Stimulated activated CD8-positive, alpha-beta memory T cell treated with anti-CD3 and anti-CD28 coated beads, Interleukin-7, amount 100 ng/mL, for 4 hours (primary cell): Measurements from ENCODE around the gene SORCS3.

Experiments
- DNase-seq, 2 donors: peaks; one replicate each; pipeline ENCODE4 v3.0.0-alpha.2; 2020; ENCODE audit warnings: low read depth in 2 of 2

Gene SORCS3

GRCh38 chr10:105096316-105096715 lies 455.2 kb downstream of the SORCS3 start:
- DNase-seq = no peak

GRCh38 chr10:105102977-105103376 lies 461.9 kb downstream of the SORCS3 start:
- no peak for DNase-seq

DNA sequence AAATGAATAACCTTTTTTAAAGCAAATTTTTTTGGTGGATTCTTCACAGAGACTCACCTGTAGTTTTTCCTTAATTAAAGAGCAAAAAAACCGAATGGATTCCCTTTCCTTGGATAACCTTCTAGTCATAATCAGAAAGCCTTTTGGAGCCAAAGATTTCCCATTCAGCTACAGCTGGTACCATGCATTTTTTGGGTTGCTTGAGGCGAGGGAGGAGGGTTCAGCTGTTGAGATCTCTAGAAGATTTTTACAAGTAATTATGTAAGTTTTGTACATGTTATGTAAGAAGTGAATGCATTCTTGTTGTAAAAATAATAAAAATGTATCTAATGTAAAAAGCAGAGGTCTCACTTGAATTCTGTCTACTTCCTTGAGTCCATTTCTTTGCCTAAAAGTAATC lies 463.2 kb downstream of the SORCS3 start:
- DNase-seq = no peak

DNA sequence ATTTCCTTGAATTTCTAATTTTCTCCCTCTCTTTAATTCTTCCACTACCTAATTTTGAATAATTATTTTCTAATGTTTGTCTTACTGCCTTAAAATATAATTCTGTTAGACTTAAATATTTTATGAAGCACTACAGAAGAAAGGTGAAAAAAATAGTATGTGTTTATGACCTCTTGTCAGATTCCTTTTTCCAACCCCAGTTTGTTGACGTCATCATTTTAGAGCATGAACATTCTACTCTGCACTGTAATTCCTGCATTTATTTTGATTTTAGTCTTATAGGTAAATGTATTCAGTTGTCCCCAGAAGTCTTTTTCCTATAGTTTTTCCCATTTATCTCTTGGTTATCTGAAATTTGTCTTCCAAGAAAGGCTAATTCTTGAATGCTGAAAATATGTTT lies 468.1 kb downstream of the SORCS3 start:
- DNase-seq = no peak

- no peak for DNase-seq
Observed at GRCh38 chr10:105112862-105113261, 471.8 kb downstream of the SORCS3 start.

- no peak for DNase-seq
Observed at GRCh38 chr10:105113666-105114065, 472.6 kb downstream of the SORCS3 start.

DNA sequence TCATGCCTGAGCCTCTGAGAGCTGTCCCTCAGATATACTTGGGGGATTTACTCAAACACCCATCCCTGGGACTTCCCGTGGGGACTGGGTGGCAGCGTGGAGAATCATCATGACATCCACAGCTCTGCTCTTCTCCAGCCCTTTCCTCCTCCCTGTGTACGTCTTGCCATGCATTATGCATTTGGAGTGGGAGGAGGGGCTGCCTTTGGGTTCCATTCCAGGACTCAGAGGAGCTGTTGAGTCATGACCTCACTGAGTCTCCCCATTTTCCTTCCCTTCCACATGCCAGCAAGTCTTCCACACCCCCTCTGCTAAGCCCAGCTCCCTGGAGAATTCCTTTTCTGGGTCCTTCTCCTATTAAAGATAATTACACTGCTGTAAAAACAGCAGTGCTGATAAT lies 480.7 kb downstream of the SORCS3 start:
- DNase-seq = no peak

DNA sequence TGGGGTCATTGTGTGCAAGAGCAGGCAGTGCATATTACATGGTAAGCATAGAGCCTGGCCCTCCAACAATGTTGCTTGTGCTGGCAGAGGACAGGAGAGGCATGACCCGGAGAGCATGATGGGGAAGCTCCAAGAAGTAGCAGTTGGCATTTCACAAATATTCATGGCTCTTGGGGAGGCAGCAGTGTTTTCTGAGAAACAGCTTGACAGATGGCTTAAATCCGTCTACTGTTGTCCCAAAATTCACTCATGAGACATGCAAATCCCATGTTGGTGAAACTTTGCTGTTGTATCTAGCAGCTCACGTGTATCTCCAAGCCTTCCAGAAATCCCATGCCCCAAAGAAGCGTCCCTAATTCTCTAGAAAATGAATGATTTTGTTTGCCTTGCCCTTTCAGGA lies 487.0 kb downstream of the SORCS3 start:
- no peak for DNase-seq

GRCh38 chr10:105138358-105138757 lies 497.3 kb downstream of the SORCS3 start:
- no peak for DNase-seq

- no peak for DNase-seq
Observed at GRCh38 chr10:105139363-105139896, 498.3 kb downstream of the SORCS3 start.

DNA sequence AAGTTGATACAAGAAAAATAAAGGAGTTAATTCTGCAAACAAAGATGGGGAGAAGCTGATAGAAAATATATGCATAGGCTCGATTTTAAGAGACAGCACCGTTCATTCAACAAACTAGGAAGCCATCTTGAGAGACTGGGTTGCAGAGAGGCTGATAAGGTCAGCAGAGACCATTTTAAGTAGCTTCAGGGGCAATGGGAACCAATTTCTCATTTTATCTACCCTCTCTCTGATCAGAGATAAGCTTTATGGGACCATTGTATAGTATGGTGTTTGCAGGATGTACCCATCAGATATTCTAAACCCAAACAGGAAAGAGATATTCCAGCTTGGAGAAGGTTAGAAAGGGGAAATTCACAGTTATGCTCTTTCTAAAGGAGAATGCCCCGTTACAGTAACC lies 499.5 kb downstream of the SORCS3 start:
- DNase-seq = no peak

GRCh38 chr10:105145711-105146110 lies 504.6 kb downstream of the SORCS3 start:
- DNase-seq = no peak

GRCh38 chr10:105146436-105146835 lies 505.3 kb downstream of the SORCS3 start:
- no peak for DNase-seq

GRCh38 chr10:105148456-105148855 lies 507.4 kb downstream of the SORCS3 start:
- DNase-seq = no peak

DNA sequence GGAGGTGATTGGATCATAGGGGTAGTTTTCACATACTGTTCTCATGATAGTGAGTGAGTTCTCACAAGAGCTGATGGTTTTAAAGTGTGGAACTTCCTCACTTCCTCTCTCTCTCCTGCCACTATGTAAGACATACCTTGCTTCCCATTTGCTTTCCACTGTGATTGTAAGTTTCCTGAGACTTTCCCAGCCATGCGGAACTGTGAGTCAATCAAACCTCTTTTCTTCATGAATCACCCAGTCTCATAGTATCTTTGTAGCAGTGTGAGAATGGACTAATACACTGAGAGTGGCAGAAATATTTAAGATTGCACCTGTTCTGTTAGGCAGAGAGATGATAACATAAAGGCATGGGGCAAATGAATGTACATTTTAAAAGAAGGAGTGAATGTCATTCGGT lies 507.8 kb downstream of the SORCS3 start:
- DNase-seq = no peak

DNA sequence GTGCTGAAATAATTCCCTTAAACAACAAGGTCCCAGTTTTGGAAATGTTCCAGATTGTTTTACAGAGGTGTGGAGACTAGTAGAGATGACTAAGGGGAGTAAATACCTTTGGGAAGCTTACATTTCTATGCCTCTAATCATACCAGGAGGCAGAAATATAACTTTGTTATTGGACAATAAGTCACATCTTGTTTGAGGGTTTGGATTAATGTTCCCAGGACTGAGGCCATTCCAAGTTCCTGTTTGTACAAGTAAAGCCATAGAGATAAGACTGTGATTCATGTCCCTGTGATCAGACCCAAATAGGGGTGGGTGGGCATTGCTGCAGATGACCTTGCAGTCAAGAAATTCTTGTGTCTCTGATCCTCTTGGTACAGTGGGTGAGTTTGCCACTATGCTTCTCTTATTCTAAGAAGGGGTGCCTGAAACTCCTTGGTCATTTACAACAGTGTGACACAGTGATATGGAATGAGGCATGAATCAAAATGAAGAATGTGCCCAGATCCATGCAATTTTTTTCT lies 508.3 kb downstream of the SORCS3 start:
- no peak for DNase-seq

- no peak for DNase-seq
Observed at GRCh38 chr10:105150259-105150880, 509.3 kb downstream of the SORCS3 start.

- no peak for DNase-seq
Observed at GRCh38 chr10:105154736-105155135, 513.6 kb downstream of the SORCS3 start.

- no peak for DNase-seq
Observed at GRCh38 chr10:105159268-105159667, 518.2 kb downstream of the SORCS3 start.

GRCh38 chr10:105161149-105161548 lies 520.1 kb downstream of the SORCS3 start:
- DNase-seq = no peak

GRCh38 chr10:105161767-105162166 lies 520.7 kb downstream of the SORCS3 start:
- DNase-seq = no peak

DNA sequence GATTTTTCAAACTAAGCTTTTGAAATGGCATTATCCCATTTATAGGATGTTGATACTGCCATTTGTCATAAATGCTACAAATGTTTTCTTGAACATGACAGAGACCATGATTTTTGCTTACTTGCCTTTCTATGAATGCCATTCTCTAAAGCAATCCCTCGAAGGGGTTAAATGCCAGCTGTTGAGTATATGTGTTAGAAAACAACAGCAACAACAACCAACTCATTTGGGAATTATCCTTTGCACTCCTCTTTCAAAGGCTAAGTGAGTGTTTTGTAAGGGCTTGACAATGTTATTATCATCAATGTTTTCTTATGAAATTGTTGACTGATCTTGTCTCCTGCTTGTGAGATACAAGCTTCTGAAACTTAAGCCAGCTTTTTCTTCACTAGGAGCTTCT lies 529.4 kb downstream of the SORCS3 start:
- DNase-seq = no peak

DNA sequence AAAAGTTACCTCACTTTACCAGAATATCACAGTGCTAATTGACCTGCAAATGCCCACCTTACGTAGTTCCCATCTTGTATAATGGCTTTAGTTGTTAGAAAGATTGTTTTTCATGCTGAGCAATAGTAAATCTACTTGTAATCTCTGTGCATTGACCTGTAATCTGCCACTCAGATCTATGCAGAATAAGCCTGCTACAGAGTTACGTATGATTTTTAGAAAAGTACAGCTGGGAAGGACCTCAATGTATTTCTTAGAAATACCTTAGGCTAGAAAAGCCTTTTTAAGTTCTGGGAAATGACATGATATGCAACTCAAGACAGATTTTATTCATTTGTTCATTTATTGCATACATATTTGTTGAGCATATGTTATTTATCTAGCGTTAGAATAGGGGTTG lies 530.9 kb downstream of the SORCS3 start:
- DNase-seq = no peak

- no peak for DNase-seq
Observed at GRCh38 chr10:105181626-105182025, 540.5 kb downstream of the SORCS3 start.
